Neutrophil (primary cell): ENCODE results near the gene PKP1.

ENCODE experiments used
- H3K27ac ChIP-seq: fragments of 200-600 bp; sonication (generic); 2 replicates; pipeline ENCODE4 v1.5.1; 2016; ENCODE audit warnings: mild to moderate bottlenecking, moderate library complexity
- H3K27me3 ChIP-seq: fragments of 200-600 bp; sonication (generic); 2 replicates; pipeline ENCODE4 v1.6.0; 2016; ENCODE audit warnings: mild to moderate bottlenecking
- H3K36me3 ChIP-seq: fragments of 200-600 bp; sonication (generic); 2 replicates; pipeline ENCODE4 v1.5.1; 2017
- H3K4me1 ChIP-seq, 2 experiments: fragments of 200-600 bp in 1 of 2; sonication (generic) in 1 of 2; 1 replicate in 1 of 2; 2 replicates in 1 of 2; pipeline versions ENCODE4 v1.5.1 to v1.6.1; 2013 to 2016; ENCODE audit warnings: low read depth in 1 of 2, low read length in 1 of 2, mild to moderate bottlenecking in 1 of 2, moderate library complexity in 1 of 2; ENCODE audit not compliant: control insufficient read depth in 1 of 2, insufficient read depth in 1 of 2
- H3K4me3 ChIP-seq, 2 experiments: fragments of 200-600 bp in 1 of 2; sonication (generic) in 1 of 2; 1 replicate in 1 of 2; 2 replicates in 1 of 2; pipeline ENCODE4 v1.5.1; 2013 to 2016; ENCODE audit warnings: low read depth in 1 of 2, low read length in 1 of 2, mild to moderate bottlenecking in 1 of 2, moderate library complexity in 1 of 2
- H3K9me3 ChIP-seq: fragments of 200-600 bp; sonication (generic); 2 replicates; pipeline ENCODE4 v1.5.1; 2016
- CTCF ChIP-seq: fragments of 200-600 bp; sonication (generic); IDR thresholded peaks from 2 replicates; pipeline ENCODE4 v1.5.1; 2016; ENCODE audit warnings: antibody characterized with exemption

The PKP1 gene

GRCh38 chr1:201350884-201351283 lies 67.6 kb downstream of the PKP1 start:
- no peak for TF ChIP-seq CTCF
- H3K4me3 ChIP-seq = no peak overlapping the region
- peaks cover 32% of the 10 kb centered on the region for H3K27me3 ChIP-seq
- no peaks in the 10 kb centered on the region for H3K36me3 ChIP-seq
- no peaks in the 10 kb centered on the region for H3K4me1 ChIP-seq
- no peak overlapping the region for H3K27ac ChIP-seq
- no peaks in the 10 kb centered on the region for H3K9me3 ChIP-seq

- Histone ChIP-seq H3K4me1 (no peaks in the 10 kb centered on the region), H3K27ac (no peak overlapping the region), H3K36me3 (no peaks in the 10 kb centered on the region), H3K27me3 (peaks cover 32% of the 10 kb centered on the region), H3K4me3 (no peak overlapping the region), H3K9me3 (no peaks in the 10 kb centered on the region)
- no peak for TF ChIP-seq CTCF
These were observed 68.3 kb downstream of the PKP1 start for GRCh38 chr1:201351617-201352016.

- Histone ChIP-seq H3K27me3 (peaks cover 22% of the 10 kb centered on the region), H3K27ac (no peak overlapping the region), H3K9me3 (no peaks in the 10 kb centered on the region), H3K4me1 (no peaks in the 10 kb centered on the region), H3K4me3 (no peak overlapping the region), H3K36me3 (no peaks in the 10 kb centered on the region)
- TF ChIP-seq CTCF = no peak
These were observed 70.1 kb downstream of the PKP1 start for GRCh38 chr1:201353186-201353940.

GRCh38 chr1:201354151-201354900 lies 71.0 kb downstream of the PKP1 start:
- Histone ChIP-seq H3K9me3 (no peaks in the 10 kb centered on the region), H3K4me1 (no peaks in the 10 kb centered on the region), H3K27me3 (peaks cover 22% of the 10 kb centered on the region), H3K4me3 (no peak overlapping the region), H3K36me3 (no peaks in the 10 kb centered on the region), H3K27ac (no peak overlapping the region)
- TF ChIP-seq CTCF = no peak

GRCh38 chr1:201354901-201355295 lies 71.6 kb downstream of the PKP1 start:
- Histone ChIP-seq H3K27me3 (peaks cover 22% of the 10 kb centered on the region), H3K36me3 (no peaks in the 10 kb centered on the region), H3K4me1 (no peaks in the 10 kb centered on the region), H3K9me3 (no peaks in the 10 kb centered on the region), H3K4me3 (no peak overlapping the region), H3K27ac (no peak overlapping the region)
- no peak for TF ChIP-seq CTCF
